ENCODE results near the gene SCAPER. TPM values are rescaled to one million over a fixed set of nuclear protein-coding genes. Genes with fewer than 3 reads are reported as not detected.

The SCAPER gene
- total and polyA plus RNA-seq, 2 of the 4 experiments (the other 2 are of a cell fraction) = 2.9 to 9.7 TPM

GRCh38 chr15:76401285-76401684 lies 503.9 kb downstream of the SCAPER start:
- no peaks in the 10 kb centered on the region for H3K36me3 ChIP-seq (ENCODE audit: control insufficient read depth, insufficient read depth, low read length)
- H3K18ac ChIP-seq (ENCODE audit: low read depth, low read length) = no peak overlapping the region
- dilution Hi-C loops (cut with HindIII; ENCODE audit: low sequenced_read_pairs, unreplicated experiment) (no loop called here), intact Hi-C loops (cut with micrococcal nuclease) (no loop called here), in situ Hi-C loops (cut with MboI; ENCODE audit: low sequenced_read_pairs) (no loop called here)
- H3K56ac ChIP-seq (ENCODE audit: extremely low read depth, insufficient read depth, low read length) = no peak overlapping the region
- no peaks in the 10 kb centered on the region for H3K79me1 ChIP-seq (ENCODE audit: low read depth in 1 of 2, low read length in 2 of 2)
- POLR2A ChIA-PET (ENCODE audit: unreplicated experiment) = no interaction called here
- H3K4me1 ChIP-seq (ENCODE audit: control insufficient read depth, insufficient read depth, low read length) = no peaks in the 10 kb centered on the region
- no peak overlapping the region for H4K5ac ChIP-seq (ENCODE audit: low read depth, low read length)
- H2AK5ac ChIP-seq (ENCODE audit: low read depth, low read length) = no peak overlapping the region
- CTCF ChIA-PET = interaction anchor here (1.9 kb wide), 1 partner anchor 10 kb away, joined by 6 read pairs; no protein-coding TSS in a partner anchor
- BruUV-seq (replicated peaks) = no TSS peak
- DNase-seq (peak; percentile 59), ATAC-seq (ENCODE audit: low read depth) (peak; percentile 83)
- no peak overlapping the region for H3K23ac ChIP-seq (ENCODE audit: low read depth, low read length)
- 0 out of 2 replicates have a peak, but pooled peaks cover 2% of the 10 kb centered on the region for H3K9me1 ChIP-seq (ENCODE audit: insufficient read depth, low read length)
- no peak overlapping the region for H2BK120ac ChIP-seq (ENCODE audit: low read depth, low read length)
- no peak for TF ChIP-seq ELK1 (IDR thresholded peaks at IDR 0.05; ENCODE audit: borderline replicate concordance, low read depth, low read length)
- peak; percentile 61 for TF ChIP-seq CEBPB (IDR thresholded peaks at IDR 0.05; ENCODE audit: low read depth, low read length)
- no peak overlapping the region for H3K9ac ChIP-seq (ENCODE audit: low read depth, low read length)
- H3K14ac ChIP-seq (replicated peaks; ENCODE audit: low read depth, low read length) = no peak overlapping the region
- 57% methylated on average over 1 of the region's 1 CpG; no CpG with 5 or more reads in 1 of the 2 experiments for WGBS, 2 experiments (ENCODE audit: extremely low coverage in 2 of 2, insufficient read length in 1 of 2)
- H3K4me3 ChIP-seq (ENCODE audit: insufficient read depth, low read depth, low read length) = no peak overlapping the region
- no peak overlapping the region for H2BK15ac ChIP-seq (ENCODE audit: low read depth, low read length)
- no peak overlapping the region for H4K91ac ChIP-seq (ENCODE audit: insufficient read depth, low read depth, low read length)
- no peaks in the 10 kb centered on the region; the same call in 1 of the 2 replicates for H4K20me1 ChIP-seq (ENCODE audit: insufficient read depth, low read length)
- no peak overlapping the region for H4K8ac ChIP-seq (ENCODE audit: low read depth in 2 of 2, low read length in 2 of 2)
- H3K27me3 ChIP-seq (ENCODE audit: control insufficient read depth, insufficient read depth, low read length) = no peaks in the 10 kb centered on the region
- no peaks in the 10 kb centered on the region for H3K9me3 ChIP-seq (ENCODE audit: control insufficient read depth, insufficient read depth, low read length)
- H3K27ac ChIP-seq (ENCODE audit: insufficient read depth, low read length) = no peak overlapping the region
- no peak overlapping the region for H3K4ac ChIP-seq (ENCODE audit: low read depth, low read length)
- H2BK5ac ChIP-seq (ENCODE audit: low read depth, low read length, poor library complexity, severe bottlenecking) = no peak overlapping the region
- no peak overlapping the region for H2BK20ac ChIP-seq (ENCODE audit: low read depth, low read length)
- no peak overlapping the region for H3K4me2 ChIP-seq (ENCODE audit: low read depth, low read length)
- H2AFZ ChIP-seq (replicated peaks; ENCODE audit: low read length, poor library complexity) = no peak overlapping the region
- no peak overlapping the region for H2AK9ac ChIP-seq (replicated peaks; ENCODE audit: low read depth, low read length, poor library complexity)
